ENCODE measurements around the gene ATP4A.

The ATP4A gene

DNA sequence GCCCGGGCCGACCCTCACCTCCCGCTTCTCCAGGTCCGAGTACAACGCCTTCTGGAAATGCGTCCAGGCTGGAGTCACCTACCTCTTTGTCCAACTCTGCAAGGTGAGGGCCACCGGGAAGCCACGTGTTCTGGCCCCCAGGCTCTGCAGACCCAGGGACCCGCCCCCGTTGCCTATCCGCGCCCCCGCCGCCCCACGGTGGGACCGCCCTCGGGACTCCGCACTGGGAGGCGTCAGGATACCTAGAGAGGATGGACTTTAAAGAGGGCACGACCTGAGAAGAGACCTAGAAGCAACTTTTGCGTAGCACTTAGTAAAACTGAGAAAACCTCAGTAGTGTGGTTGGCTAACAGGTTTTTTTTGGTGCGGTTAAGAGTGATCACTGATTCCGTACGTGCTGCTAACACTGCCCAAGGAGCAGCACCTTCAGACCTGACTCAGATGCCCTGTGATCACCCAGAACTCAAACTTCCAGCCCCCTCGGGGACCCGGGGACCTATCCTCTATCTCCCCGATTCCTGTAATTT is 17.5 kb downstream of the ATP4A start:
- Histone ChIP-seq H3K4me3 (ENCODE audit: low read depth in 1 of 2, low read length in 2 of 2) (peak overlapping the region; percentile 87 to 95), H3K36me3 (ENCODE audit: insufficient read depth, low read length) (no peaks in the 10 kb centered on the region), H3K9ac (ENCODE audit: low read length) (peak overlapping the region; percentile 78), H3K27ac (ENCODE audit: low read depth, low read length) (peak overlapping the region; percentile 94), H3K27me3 (ENCODE audit: control insufficient read depth in 1 of 2, insufficient read depth in 2 of 2, low read length in 2 of 2) (no peaks in the 10 kb centered on the region), H3K9me3 (ENCODE audit: low read length) (no peaks in the 10 kb centered on the region), H3K4me1 (ENCODE audit: insufficient read depth, low read length) (peaks cover 22% of the 10 kb centered on the region)

DNA sequence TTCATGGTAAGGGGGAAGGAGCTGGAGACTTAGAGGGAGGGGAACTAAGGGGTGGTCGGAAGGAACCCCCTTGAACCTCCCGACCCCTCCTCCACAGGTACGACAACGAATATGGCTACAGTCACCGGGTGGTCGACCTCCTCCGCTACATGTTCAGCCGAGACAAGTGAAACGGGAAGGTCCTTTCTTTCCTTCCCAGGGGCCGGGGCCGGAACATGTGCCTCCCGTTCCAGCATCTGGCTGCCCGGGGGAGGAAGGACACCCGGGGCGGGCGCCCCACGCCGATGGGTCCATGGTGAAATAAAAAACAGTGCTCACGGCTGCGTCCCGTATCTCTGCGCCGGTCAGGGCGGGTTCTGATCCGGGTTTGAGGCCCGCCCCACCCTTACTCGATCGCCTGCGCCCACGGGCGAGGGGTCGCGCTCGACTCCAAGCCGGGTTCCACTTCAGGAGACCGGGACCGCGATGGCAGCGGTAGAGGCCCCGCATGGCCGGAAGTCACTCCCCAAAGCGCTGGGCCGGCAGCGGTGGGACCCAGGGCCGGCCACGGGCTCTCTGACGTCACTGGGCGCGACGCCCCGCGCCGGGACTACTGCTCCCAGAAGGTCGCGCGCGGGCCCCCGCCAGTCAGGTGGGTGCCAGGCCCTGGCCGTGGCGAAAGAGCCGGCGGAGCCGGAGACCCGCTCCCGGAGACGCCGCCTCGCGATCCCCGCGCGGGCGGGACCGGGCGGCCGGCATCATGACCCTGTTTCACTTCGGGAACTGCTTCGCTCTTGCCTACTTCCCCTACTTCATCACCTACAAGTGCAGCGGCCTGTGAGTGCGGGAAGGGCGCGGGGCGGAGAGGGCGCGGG is 18.2 kb downstream of the ATP4A start, which contains the start of gene TMEM147:
Gene TMEM147 (plus strand): TSS at position 626 of the 854 bp plus-strand sequence. CDS start 114 bp downstream, at position 740.
- Histone ChIP-seq H3K4me3 (ENCODE audit: low read depth in 1 of 2, low read length in 2 of 2) (peak within 1 kb of the TSS; percentile 87 to 95), H3K4me1 (ENCODE audit: insufficient read depth, low read length) (peaks cover 22% of the 10 kb centered on the region), H3K9me3 (ENCODE audit: low read length) (no peaks in the 10 kb centered on the region), H3K27ac (ENCODE audit: low read depth, low read length) (peak within 1 kb of the TSS; percentile 94), H3K9ac (ENCODE audit: low read length) (peak within 1 kb of the TSS; percentile 83), H3K36me3 (ENCODE audit: insufficient read depth, low read length) (no peaks in the 10 kb centered on the region), H3K27me3 (ENCODE audit: control insufficient read depth in 1 of 2, insufficient read depth in 2 of 2, low read length in 2 of 2) (no peaks in the 10 kb centered on the region)

DNA sequence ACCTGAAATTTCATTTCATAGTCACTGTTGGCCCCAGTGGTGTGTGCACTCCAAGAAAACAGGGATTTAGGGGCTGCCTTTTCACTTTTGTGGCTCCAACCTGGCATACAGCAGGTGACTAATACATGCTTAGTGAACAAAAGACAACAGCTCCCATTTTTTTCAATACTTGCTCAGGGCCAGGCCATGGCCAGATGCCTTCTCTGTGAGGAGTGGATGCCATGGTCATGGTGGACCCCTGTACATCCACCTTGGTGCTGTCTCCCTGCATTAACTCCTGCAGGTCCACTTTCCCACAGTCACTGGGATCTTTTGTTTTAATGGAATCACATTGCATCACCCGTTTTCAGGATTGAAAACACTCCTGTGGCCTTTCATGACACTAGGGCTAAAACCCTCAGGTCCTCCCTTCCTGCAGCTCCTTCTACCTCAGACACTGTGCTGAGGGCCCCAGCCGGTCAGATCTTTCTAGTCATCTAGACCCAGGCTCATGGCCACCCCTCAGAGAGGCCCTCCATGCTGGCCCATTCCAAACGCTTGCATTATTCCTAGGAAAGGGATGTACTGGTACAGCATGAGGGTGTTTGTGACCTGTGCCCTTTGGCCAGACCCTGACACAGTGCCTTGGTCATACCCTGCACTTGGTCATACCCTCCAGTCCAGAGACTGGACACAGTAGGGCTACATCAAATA is 19.2 kb downstream of the ATP4A start:
- H3K36me3 ChIP-seq (ENCODE audit: insufficient read depth, low read length) = no peaks in the 10 kb centered on the region
- no peak overlapping the region for H3K27ac ChIP-seq (ENCODE audit: low read depth, low read length)
- peak overlapping the region; percentile 87 to 95 for H3K4me3 ChIP-seq (ENCODE audit: low read depth in 1 of 2, low read length in 2 of 2)
- no peaks in the 10 kb centered on the region for H3K9me3 ChIP-seq (ENCODE audit: low read length)
- no peaks in the 10 kb centered on the region for H3K27me3 ChIP-seq (ENCODE audit: control insufficient read depth in 1 of 2, insufficient read depth in 2 of 2, low read length in 2 of 2)
- peaks cover 22% of the 10 kb centered on the region for H3K4me1 ChIP-seq (ENCODE audit: insufficient read depth, low read length)
- H3K9ac ChIP-seq (ENCODE audit: low read length) = peak overlapping the region; percentile 83

DNA sequence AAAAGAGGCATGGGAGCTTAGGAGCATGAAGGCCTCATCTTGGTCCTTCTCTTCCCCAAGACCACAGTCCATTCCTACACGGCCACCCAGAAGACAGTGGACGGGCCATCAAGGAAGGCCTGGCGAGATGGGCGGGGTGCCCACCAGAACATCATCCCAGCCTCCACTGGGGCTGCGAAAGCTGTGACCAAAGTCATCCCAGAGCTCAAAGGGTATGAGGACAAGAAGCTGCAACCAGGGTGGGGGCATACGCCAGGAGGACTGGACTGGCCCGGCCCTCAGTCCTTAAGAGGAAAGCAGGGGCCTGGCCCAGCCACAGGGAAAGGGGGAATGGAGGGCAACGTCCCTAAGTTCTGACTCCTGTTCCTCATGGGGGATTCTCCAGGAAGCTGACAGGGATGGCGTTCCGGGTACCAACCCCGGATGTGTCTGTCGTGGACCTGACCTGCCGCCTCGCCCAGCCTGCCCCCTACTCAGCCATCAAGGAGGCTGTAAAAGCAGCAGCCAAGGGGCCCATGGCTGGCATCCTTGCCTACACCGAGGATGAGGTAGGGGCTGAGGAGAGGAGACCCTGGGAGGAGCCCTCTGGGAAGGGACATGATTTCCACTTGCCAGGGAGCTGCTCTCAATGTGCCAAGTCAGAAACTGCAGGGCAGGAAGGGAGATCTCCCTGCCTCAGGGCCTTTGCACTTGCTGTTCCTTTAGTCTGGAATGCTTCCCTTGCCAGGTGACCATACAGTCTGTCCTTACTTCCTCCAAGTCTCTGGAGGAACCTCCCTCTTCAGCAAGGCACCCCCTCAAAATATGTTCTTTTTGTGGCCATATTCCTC is 20.0 kb downstream of the ATP4A start:
- Histone ChIP-seq H3K36me3 (ENCODE audit: insufficient read depth, low read length) (no peaks in the 10 kb centered on the region), H3K4me1 (ENCODE audit: insufficient read depth, low read length) (peaks cover 22% of the 10 kb centered on the region), H3K9me3 (ENCODE audit: low read length) (no peaks in the 10 kb centered on the region), H3K27ac (ENCODE audit: low read depth, low read length) (no peak overlapping the region), H3K4me3 (ENCODE audit: low read depth in 1 of 2, low read length in 2 of 2) (no peak overlapping the region), H3K27me3 (ENCODE audit: control insufficient read depth in 1 of 2, insufficient read depth in 2 of 2, low read length in 2 of 2) (no peaks in the 10 kb centered on the region), H3K9ac (ENCODE audit: low read length) (no peak overlapping the region)

DNA sequence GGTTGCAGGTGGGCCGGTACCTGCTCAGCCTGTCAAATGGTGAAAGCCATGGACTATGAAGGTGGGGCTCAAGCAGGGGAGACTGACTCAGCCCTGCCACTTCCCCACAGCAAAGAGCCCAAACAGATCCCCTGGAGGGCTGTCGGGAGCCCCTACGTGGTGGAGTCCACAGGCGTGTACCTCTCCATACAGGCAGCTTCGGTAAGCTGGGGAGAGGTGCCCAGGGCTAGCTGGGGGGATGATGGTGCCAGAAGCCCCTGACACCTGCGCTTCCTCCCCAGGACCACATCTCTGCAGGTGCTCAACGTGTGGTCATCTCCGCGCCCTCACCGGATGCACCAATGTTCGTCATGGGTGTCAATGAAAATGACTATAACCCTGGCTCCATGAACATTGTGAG is 21.2 kb downstream of the ATP4A start:
- H3K9ac ChIP-seq (ENCODE audit: low read length) = no peak overlapping the region
- H3K27me3 ChIP-seq (ENCODE audit: control insufficient read depth in 1 of 2, insufficient read depth in 2 of 2, low read length in 2 of 2) = no peaks in the 10 kb centered on the region
- H3K4me1 ChIP-seq (ENCODE audit: insufficient read depth, low read length) = peaks cover 21% of the 10 kb centered on the region
- no peak overlapping the region for H3K27ac ChIP-seq (ENCODE audit: low read depth, low read length)
- H3K9me3 ChIP-seq (ENCODE audit: low read length) = no peaks in the 10 kb centered on the region
- no peak overlapping the region for H3K4me3 ChIP-seq (ENCODE audit: low read depth in 1 of 2, low read length in 2 of 2)
- no peaks in the 10 kb centered on the region for H3K36me3 ChIP-seq (ENCODE audit: insufficient read depth, low read length)

- Histone ChIP-seq H3K9ac (ENCODE audit: low read length) (no peak overlapping the region), H3K9me3 (ENCODE audit: low read length) (no peaks in the 10 kb centered on the region), H3K36me3 (ENCODE audit: insufficient read depth, low read length) (no peaks in the 10 kb centered on the region), H3K4me1 (ENCODE audit: insufficient read depth, low read length) (peaks cover 8% of the 10 kb centered on the region), H3K27ac (ENCODE audit: low read depth, low read length) (no peak overlapping the region), H3K4me3 (ENCODE audit: low read depth in 1 of 2, low read length in 2 of 2) (no peak overlapping the region), H3K27me3 (ENCODE audit: control insufficient read depth in 1 of 2, insufficient read depth in 2 of 2, low read length in 2 of 2) (no peaks in the 10 kb centered on the region)
These were observed 23.0 kb downstream of the ATP4A start for GRCh38 chr19:35540356-35540927.

DNA sequence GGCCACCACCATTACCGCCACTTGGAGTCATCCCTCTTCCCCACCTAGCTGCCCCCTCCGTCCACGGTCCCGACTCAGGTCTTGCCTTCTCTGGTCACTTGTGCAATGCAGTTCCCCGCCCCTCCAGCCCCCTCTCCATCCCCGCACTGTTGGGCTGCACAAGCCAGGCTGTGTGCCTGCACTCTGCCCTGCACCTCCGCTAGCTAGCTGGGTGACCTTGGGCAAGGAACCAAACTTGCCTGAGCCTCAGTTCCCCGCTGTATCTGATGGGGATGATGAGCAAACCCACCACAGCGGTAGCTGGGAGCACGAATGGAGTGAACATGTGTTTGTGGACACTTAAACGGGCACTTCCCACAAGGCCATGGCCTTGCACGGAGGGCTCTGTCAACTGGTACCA is 23.6 kb downstream of the ATP4A start:
- Histone ChIP-seq H3K4me3 (ENCODE audit: low read depth in 1 of 2, low read length in 2 of 2) (no peak overlapping the region), H3K9me3 (ENCODE audit: low read length) (no peaks in the 10 kb centered on the region), H3K36me3 (ENCODE audit: insufficient read depth, low read length) (no peaks in the 10 kb centered on the region), H3K4me1 (ENCODE audit: insufficient read depth, low read length) (peaks cover 8% of the 10 kb centered on the region), H3K27ac (ENCODE audit: low read depth, low read length) (no peak overlapping the region), H3K27me3 (ENCODE audit: control insufficient read depth in 1 of 2, insufficient read depth in 2 of 2, low read length in 2 of 2) (peaks cover 0 to under 1% of the 10 kb centered on the region in 2 donors), H3K9ac (ENCODE audit: low read length) (no peak overlapping the region)

DNA sequence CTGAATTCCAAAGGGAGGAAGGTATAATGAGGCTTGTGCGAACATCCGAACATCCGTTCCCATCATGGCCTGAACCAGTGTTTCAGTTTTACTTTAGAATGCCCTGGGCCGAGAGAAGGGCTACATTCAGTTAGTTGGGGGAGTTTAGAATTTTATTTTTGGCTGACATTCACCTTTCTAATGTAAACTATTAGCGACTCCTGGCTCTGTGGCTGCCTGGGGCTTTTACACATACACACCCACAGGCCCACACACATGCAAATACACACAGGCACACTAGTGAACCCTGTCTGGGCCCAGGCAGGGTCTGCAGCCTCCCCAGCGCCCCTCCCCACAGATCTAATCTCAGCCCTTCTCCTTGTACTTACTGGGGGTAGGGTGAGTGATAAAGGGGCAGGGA is 24.1 kb downstream of the ATP4A start:
- Histone ChIP-seq H3K4me1 (ENCODE audit: insufficient read depth, low read length) (peaks cover 4% of the 10 kb centered on the region), H3K27ac (ENCODE audit: low read depth, low read length) (no peak overlapping the region), H3K9me3 (ENCODE audit: low read length) (no peaks in the 10 kb centered on the region), H3K4me3 (ENCODE audit: low read depth in 1 of 2, low read length in 2 of 2) (no peak overlapping the region), H3K9ac (ENCODE audit: low read length) (no peak overlapping the region), H3K27me3 (ENCODE audit: control insufficient read depth in 1 of 2, insufficient read depth in 2 of 2, low read length in 2 of 2) (peaks cover 0 to 6% of the 10 kb centered on the region in 2 donors), H3K36me3 (ENCODE audit: insufficient read depth, low read length) (no peaks in the 10 kb centered on the region)

DNA sequence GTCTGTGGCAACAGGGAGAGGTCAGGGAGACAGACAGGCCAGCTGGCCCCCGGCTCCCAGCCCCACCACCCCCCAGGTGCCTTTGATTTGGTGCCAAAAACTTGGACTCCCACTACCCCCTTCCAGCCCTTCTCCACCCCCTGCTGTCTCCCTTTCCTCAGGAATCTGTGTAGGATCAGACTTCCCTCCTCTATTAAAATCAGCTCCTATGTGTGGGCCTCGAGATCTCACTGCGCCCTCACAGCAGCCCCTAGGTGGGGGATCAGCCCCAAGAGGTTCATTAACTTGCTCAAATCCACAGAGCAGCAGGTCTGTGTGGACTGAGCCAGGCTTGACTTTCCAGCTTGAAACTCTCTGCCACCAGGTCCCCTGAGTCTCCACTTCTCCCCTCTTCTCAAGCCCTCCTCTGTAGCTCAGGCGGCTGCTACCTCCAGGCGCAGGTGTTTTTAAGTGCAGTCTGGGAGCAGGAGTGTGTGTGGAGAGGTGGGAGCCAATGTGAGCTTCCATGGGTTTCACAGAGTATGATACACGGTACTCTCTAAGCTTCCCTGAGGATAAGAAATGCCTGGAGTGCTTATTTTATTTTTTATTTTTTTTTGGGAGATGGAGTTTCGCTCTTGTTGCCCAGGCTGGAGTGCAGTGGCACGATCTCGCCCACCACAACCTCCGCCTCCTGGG is 28.5 kb downstream of the ATP4A start:
- Histone ChIP-seq H3K9me3 (ENCODE audit: low read length) (no peaks in the 10 kb centered on the region), H3K9ac (ENCODE audit: low read length) (no peak overlapping the region), H3K4me1 (ENCODE audit: insufficient read depth, low read length) (no peaks in the 10 kb centered on the region), H3K4me3 (ENCODE audit: low read depth in 1 of 2, low read length in 2 of 2) (no peak overlapping the region), H3K27ac (ENCODE audit: low read depth, low read length) (no peak overlapping the region), H3K27me3 (ENCODE audit: control insufficient read depth in 1 of 2, insufficient read depth in 2 of 2, low read length in 2 of 2) (peaks cover 22 to 43% of the 10 kb centered on the region in 2 donors), H3K36me3 (ENCODE audit: insufficient read depth, low read length) (no peaks in the 10 kb centered on the region)

DNA sequence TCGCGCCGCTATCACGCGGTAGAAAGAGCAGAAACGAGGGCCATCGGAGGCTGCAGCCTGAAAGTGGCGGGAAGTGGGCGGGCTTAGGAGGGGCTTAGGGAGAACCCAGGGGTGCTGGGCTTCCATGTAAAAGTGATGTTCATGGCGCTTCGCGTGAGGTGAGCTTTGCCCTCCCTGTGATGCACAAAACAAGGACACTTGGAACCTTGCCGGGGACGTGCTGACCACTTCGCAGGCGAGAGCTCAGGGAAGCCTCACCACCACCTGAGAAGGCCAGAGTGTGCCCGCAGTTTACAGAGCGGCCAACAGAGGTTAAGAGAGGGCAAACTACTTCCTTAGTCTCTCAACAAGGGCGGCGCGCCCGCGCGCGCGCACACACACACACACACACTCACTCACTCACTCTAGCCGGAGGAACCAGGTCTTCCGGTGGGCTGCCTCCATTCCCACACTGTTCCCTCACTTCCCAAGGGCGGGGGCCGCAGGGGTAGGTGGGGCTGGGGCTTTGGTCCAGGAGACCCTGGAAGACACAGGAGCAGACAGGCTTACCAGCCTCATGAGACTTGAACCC is 29.6 kb downstream of the ATP4A start:
- Histone ChIP-seq H3K4me3 (ENCODE audit: low read depth in 1 of 2, low read length in 2 of 2) (no peak overlapping the region), H3K4me1 (ENCODE audit: insufficient read depth, low read length) (no peaks in the 10 kb centered on the region), H3K9me3 (ENCODE audit: low read length) (no peaks in the 10 kb centered on the region), H3K9ac (ENCODE audit: low read length) (no peak overlapping the region), H3K27ac (ENCODE audit: low read depth, low read length) (no peak overlapping the region), H3K27me3 (ENCODE audit: control insufficient read depth in 1 of 2, insufficient read depth in 2 of 2, low read length in 2 of 2) (peaks cover 27 to 54% of the 10 kb centered on the region in 2 donors), H3K36me3 (ENCODE audit: insufficient read depth, low read length) (no peaks in the 10 kb centered on the region)
